ENCODE measurements around the gene MATN1.
"Not testable (repeated sequence)": the region's sequence is repeated elsewhere in the genome, so short reads cannot be mapped to it uniquely, and the experiment has no call there.

MATN1 gene

GRCh38 chr1:30723331-30723755, at the start of gene MATN1:
TSS of gene MATN1 (minus strand) at chr1:30723585. CDS start at chr1:30723551, 34 bp downstream.
- no peak for DNase-seq

- no peak for DNase-seq
Measured at GRCh38 chr1:30771005-30771404, 47.6 kb upstream of the MATN1 start.

GRCh38 chr1:30770150-30770549, 46.8 kb upstream of the MATN1 start:
- DNase-seq, result no peak

- no peak for DNase-seq
Measured at GRCh38 chr1:30768830-30769718, 45.7 kb upstream of the MATN1 start.

GRCh38 chr1:30768159-30768829, 44.9 kb upstream of the MATN1 start:
- DNase-seq, result no peak

- DNase-seq, result not testable (repeated sequence)
Measured at GRCh38 chr1:30766948-30767347, 43.6 kb upstream of the MATN1 start.

GRCh38 chr1:30765556-30766434, 42.4 kb upstream of the MATN1 start:
- DNase-seq, result no peak

GRCh38 chr1:30764939-30765555, 41.7 kb upstream of the MATN1 start:
- DNase-seq, result no peak

GRCh38 chr1:30764396-30764795, 41.0 kb upstream of the MATN1 start:
- no peak for DNase-seq

- no peak for DNase-seq
Measured at GRCh38 chr1:30763651-30764248, 40.4 kb upstream of the MATN1 start.

GRCh38 chr1:30762930-30763650, 39.7 kb upstream of the MATN1 start:
- no peak for DNase-seq

- no peak for DNase-seq
Measured at GRCh38 chr1:30762152-30762929, 39.0 kb upstream of the MATN1 start.

- DNase-seq, result no peak
Measured at GRCh38 chr1:30761381-30762151, 38.2 kb upstream of the MATN1 start.

- no peak for DNase-seq
Measured at GRCh38 chr1:30760596-30761324, 37.4 kb upstream of the MATN1 start.

GRCh38 chr1:30759718-30760281, 36.4 kb upstream of the MATN1 start:
- DNase-seq, result no peak

- no peak for DNase-seq
Measured at GRCh38 chr1:30758785-30759380, 35.5 kb upstream of the MATN1 start.

GRCh38 chr1:30758121-30758688, 34.8 kb upstream of the MATN1 start:
- DNase-seq, result no peak
